Spleen (tissue), 11 donors: ENCODE measurements around the gene PIP4K2C. TPM values are rescaled to one million over a fixed set of nuclear protein-coding genes. Genes with fewer than 3 reads are reported as not detected.
A peak's percentile ranks its signal among the peaks of the same experiment; 100 is the strongest.

Source experiments
- DNase-seq: peaks from one replicate; pipeline ENCODE4 v3.0.0-alpha.2; 2020
- H3K27ac ChIP-seq, 8 donors: fragments of 200-600 bp; sonication (generic) in 7 of 8; 1 replicate in 4 of 8; 2 replicates in 4 of 8; pipeline versions ENCODE4 v1.5.0 to v1.8.0; 2016 to 2021; ENCODE audit warnings: inconsistent platforms in 4 of 8, mild to moderate bottlenecking in 4 of 8, moderate library complexity in 1 of 8
- H3K27me3 ChIP-seq, 7 donors: fragments of 200-600 bp; sonication (generic) in 6 of 7; replicated peaks in 1 of 7; 1 replicate in 4 of 7; 2 replicates in 3 of 7; pipeline versions ENCODE4 v1.5.0 to v1.8.0; 2016 to 2021; ENCODE audit warnings: inconsistent platforms in 3 of 7, mild to moderate bottlenecking in 1 of 7
- H3K36me3 ChIP-seq, 6 donors: fragments of 200-600 bp; sonication (generic) in 5 of 6; 1 replicate in 4 of 6; 2 replicates in 2 of 6; pipeline versions ENCODE4 v1.5.0 to v1.8.0; 2016 to 2021; ENCODE audit warnings: inconsistent platforms in 2 of 6
- H3K4me1 ChIP-seq, 6 donors: fragments of 200-600 bp; sonication (generic) in 5 of 6; 1 replicate in 3 of 6; 2 replicates in 3 of 6; pipeline versions ENCODE4 v1.5.0 to v1.8.0; 2016 to 2021; ENCODE audit warnings: inconsistent platforms in 3 of 6
- H3K4me3 ChIP-seq, 8 donors: fragments of 200-600 bp; sonication (generic) in 7 of 8; 1 replicate in 4 of 8; 2 replicates in 4 of 8; pipeline versions ENCODE4 v1.5.0 to v1.8.0; 2016 to 2021; ENCODE audit warnings: inconsistent platforms in 4 of 8, mild to moderate bottlenecking in 4 of 8, moderate library complexity in 2 of 8
- H3K9me3 ChIP-seq, 8 donors: fragments of 200-600 bp; sonication (generic) in 7 of 8; 1 replicate in 4 of 8; 2 replicates in 4 of 8; pipeline versions ENCODE4 v1.5.0 to v1.8.0; 2016 to 2021; ENCODE audit warnings: inconsistent platforms in 4 of 8
- POLR2A ChIP-seq, 3 donors: fragments of 450-650 bp; IDR thresholded peaks; one replicate each; pipeline ENCODE4 v1.5.1; 2017; ENCODE audit warnings: antibody characterized with exemption in 3 of 3, mild to moderate bottlenecking in 1 of 3
- POLR2AphosphoS5 ChIP-seq, 3 donors: sonication (generic); formaldehyde crosslinking; IDR thresholded peaks; one replicate each; pipeline ENCODE4 v1.5.1; 2017; ENCODE audit warnings: antibody characterized with exemption in 3 of 3
- WGBS, 5 donors: extraction: QIAGEN DNeasy Blood & Tissue Kit in 3 of 5; methylation state at CpG; one replicate each; pipeline versions ENCODE4 v1.1.5 to v1.1.7; 2013 to 2018; 5-methylcytosine and 5-hydroxymethylcytosine counted together
- intact Hi-C: fragments of 100-400 bp; cut with DNase I; formaldehyde crosslinking; loops from one replicate; pipeline ENCODE4 v1.15.0; 2023; ENCODE audit warnings: low total_unique reads
- polyA plus RNA-seq, 3 donors: library from polyadenylated mRNA; stranded (reverse); fragments of 200-250 nt; gene quantifications; one replicate each; pipeline ENCODE4 v1.2.1, GENCODE V29; 2013
- total RNA-seq, 7 donors: library from RNA; depleted of rRNA in 3 of 7; stranded (reverse); fragments of >200 nt in 3 of 7; fragmentation: NEBNext Ultra II Directional in 4 of 7; extraction: Animal tissue kit (Norgen Biotek cat#: 25700) in 4 of 7; gene quantifications; one replicate each; pipeline versions ENCODE4 v1.1.0 to v1.2.1, GENCODE V29; 2016 to 2021
- TF ChIP-seq, protein P1 (sequence below), 11 experiments: fragments of 200-600 bp in 7 of 11; fragments of 450-650 bp in 4 of 11; sonication (generic) in 4 of 11; IDR thresholded peaks in 8 of 11; conservative IDR thresholded peaks in 3 of 11; 1 replicate in 7 of 11; 2 replicates in 4 of 11; pipeline versions ENCODE4 v1.4.0 to v1.8.0; 2016 to 2021; ENCODE audit warnings: antibody characterized with exemption in 11 of 11, inconsistent platforms in 4 of 11, mild to moderate bottlenecking in 1 of 11
- donor health status: healthy with polysubstance abuse.
- donor health status: DM: no; HTN: no; CAD: no; lungs with moderate emphysema.
- donor health status: DM: no; HTN: no; CAD: no.
- donor health status: Bipolar disorder and iron deficiency.
- donor health status: healthy.
- donor health status: DM: no; HTN: no; CAD: no.
- donor health status: DM: yes; HTN: yes; CAD: no.

Gene PIP4K2C
- total and polyA plus RNA-seq, 10 donors = 5.7 to 20.9 (median 16.9) TPM

DNA sequence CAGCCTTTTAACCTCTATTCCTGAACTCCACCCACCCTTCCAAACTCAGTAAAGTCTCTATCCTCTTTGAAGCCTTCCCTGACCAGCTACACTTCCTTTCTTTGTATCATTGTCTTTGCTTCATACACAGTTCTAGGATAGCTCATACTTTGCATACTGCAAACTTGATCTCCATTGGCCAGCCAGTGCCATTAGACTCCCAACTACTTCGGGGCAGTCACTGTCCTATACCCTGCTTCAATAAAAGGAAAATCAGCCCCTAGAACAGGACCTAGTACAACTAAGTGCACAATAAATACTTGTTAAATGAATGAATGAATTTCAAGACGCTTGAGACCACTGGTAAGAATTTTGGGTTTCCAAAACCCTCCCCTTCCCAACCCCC, 521 bp upstream of the PIP4K2C start:
- H3K27me3 ChIP-seq = peaks cover 0 to 27% (median 0%) of the 10 kb centered on the region in 7 donors
- intact Hi-C loops = no loop called here
- DNase-seq = no peak
- H3K9me3 ChIP-seq = no peaks in the 10 kb centered on the region
- WGBS, 5 donors = 18 to 34% (median 23%) methylated on average over 2 of the region's 2 CpGs
- peaks cover 0 to 18% (median 12%) of the 10 kb centered on the region in 6 donors for H3K36me3 ChIP-seq
- H3K4me3 ChIP-seq = peak overlapping the region; percentile 66 to 97 (median 90)
- TF ChIP-seq POLR2A (IDR thresholded peaks at IDR 0.05) (no peak), POLR2AphosphoS5 (IDR thresholded peaks at IDR 0.05) (no peak)
- TF ChIP-seq, protein P1, sequence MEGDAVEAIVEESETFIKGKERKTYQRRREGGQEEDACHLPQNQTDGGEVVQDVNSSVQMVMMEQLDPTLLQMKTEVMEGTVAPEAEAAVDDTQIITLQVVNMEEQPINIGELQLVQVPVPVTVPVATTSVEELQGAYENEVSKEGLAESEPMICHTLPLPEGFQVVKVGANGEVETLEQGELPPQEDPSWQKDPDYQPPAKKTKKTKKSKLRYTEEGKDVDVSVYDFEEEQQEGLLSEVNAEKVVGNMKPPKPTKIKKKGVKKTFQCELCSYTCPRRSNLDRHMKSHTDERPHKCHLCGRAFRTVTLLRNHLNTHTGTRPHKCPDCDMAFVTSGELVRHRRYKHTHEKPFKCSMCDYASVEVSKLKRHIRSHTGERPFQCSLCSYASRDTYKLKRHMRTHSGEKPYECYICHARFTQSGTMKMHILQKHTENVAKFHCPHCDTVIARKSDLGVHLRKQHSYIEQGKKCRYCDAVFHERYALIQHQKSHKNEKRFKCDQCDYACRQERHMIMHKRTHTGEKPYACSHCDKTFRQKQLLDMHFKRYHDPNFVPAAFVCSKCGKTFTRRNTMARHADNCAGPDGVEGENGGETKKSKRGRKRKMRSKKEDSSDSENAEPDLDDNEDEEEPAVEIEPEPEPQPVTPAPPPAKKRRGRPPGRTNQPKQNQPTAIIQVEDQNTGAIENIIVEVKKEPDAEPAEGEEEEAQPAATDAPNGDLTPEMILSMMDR (IDR thresholded peaks at IDR 0.05 in 8 of 11, conservative IDR thresholded peaks at IDR 0.05 in 3 of 11) = no peak
- peaks cover 0 to 30% (median 21%) of the 10 kb centered on the region in 6 donors for H3K4me1 ChIP-seq
- H3K27ac ChIP-seq = peak overlapping the region; percentile 30 to 90 (median 77)

DNA sequence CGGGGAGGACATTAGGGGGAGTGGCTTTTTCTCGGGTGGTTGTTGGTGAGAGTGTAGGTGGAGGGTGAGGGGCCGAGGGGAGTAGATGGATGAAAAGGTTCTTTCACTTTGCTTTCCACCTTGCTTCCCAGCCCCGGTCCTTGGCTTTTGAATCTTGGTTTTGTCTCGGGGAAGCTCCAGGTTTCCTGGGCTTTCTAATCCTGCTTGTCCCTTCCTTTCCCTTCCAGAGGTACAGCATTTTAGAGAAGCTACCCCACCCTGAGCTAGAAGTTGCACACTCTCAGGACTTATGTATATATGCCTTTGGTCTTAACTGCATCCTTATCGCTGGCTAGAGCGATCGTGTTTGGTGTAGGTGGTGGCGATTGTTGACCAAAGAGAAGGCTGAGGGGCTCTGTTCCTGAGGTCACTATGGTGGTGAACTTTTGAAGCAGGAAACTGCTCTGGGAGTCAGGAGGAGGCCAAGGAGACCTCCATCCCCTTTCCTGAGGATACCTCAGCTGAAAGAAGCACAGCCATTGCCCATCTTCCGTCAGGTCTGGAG, 862 bp downstream of the PIP4K2C start:
- H3K4me3 ChIP-seq = peak overlapping the region; percentile 66 to 97 (median 90)
- H3K27me3 ChIP-seq = peaks cover 0 to 18% (median 0%) of the 10 kb centered on the region in 7 donors
- no peaks in the 10 kb centered on the region for H3K9me3 ChIP-seq
- TF ChIP-seq POLR2A (IDR thresholded peaks at IDR 0.05) = no peak
- TF ChIP-seq, protein P1 (IDR thresholded peaks at IDR 0.05 in 8 of 11, conservative IDR thresholded peaks at IDR 0.05 in 3 of 11) = no peak
- TF ChIP-seq POLR2AphosphoS5 (IDR thresholded peaks at IDR 0.05) = no peak
- WGBS, 5 donors = 53 to 59% (median 54%) methylated on average over 10 of the region's 10 CpGs
- intact Hi-C loops = no loop called here
- DNase-seq = no peak
- H3K27ac ChIP-seq = peak overlapping the region in 7 of 8 donors; percentile 72 to 90 (median 77)
- peaks cover 0 to 30% (median 21%) of the 10 kb centered on the region in 6 donors for H3K4me1 ChIP-seq
- H3K36me3 ChIP-seq = peaks cover 0 to 32% (median 24%) of the 10 kb centered on the region in 6 donors

DNA sequence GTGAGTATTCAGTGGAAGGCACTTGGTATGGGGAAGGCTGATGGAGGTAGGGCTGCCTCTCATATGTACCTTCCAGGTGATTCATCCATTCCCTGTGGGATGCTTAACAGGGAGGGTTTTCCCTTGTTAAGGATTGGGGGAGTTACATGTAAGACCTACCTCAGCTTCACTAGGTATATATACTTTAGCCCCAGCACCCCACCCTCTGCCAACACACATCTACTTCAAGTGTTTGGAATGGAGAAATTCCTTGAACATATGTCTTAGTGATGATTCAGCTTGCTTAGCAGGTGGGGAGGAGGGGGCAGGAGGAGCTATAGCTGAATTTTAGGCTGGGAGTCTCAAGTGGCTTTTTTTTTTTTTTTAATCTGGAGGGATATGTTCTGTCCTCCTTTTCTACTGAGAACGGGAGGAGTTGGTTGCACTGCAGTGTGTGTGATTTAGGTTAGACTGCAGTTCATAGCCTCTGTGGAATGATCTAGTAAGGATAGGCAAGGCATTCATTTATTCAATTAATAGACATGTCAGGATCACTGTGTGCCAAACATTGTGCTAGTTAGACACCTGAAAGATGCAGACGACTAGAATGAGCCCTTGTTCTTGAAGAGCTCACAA, 1.7 kb downstream of the PIP4K2C start:
- intact Hi-C loops = no loop called here
- H3K36me3 ChIP-seq = peaks cover 0 to 40% (median 27%) of the 10 kb centered on the region in 6 donors
- peaks cover 0 to 30% (median 21%) of the 10 kb centered on the region in 6 donors for H3K4me1 ChIP-seq
- DNase-seq = no peak
- H3K27ac ChIP-seq = no peak overlapping the region
- H3K4me3 ChIP-seq = no peak overlapping the region
- no peaks in the 10 kb centered on the region for H3K9me3 ChIP-seq
- peaks cover 0 to 9% (median 0%) of the 10 kb centered on the region in 7 donors for H3K27me3 ChIP-seq
- 81 to 89% (median 84%) methylated on average over 2 of the region's 2 CpGs for WGBS, 5 donors
- TF ChIP-seq POLR2AphosphoS5 (IDR thresholded peaks at IDR 0.05) = no peak
- TF ChIP-seq, protein P1 (IDR thresholded peaks at IDR 0.05 in 8 of 11, conservative IDR thresholded peaks at IDR 0.05 in 3 of 11) = no peak
- no peak for TF ChIP-seq POLR2A (IDR thresholded peaks at IDR 0.05)

DNA sequence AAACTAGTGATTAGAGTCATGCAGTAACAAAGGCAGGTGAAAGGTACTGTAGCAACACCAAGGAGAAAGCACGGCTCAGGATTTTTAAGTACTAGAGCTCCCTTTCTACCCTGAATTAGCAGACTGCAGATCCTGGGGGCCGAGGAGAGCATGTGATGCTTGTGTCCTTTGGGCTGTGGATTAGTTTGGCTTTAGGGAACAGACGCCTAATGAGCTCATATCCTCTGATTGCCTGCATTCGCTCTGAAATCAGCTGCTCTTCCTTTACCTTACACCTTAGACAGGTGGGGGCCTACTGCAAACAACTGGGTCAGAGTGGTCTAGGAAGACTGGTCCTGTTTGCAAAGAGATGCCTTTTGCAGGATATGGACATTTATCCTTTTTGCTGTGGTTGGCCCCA, 2.2 kb downstream of the PIP4K2C start:
- TF ChIP-seq POLR2AphosphoS5 (IDR thresholded peaks at IDR 0.05) = no peak
- no peak for TF ChIP-seq POLR2A (IDR thresholded peaks at IDR 0.05)
- TF ChIP-seq, protein P1 (IDR thresholded peaks at IDR 0.05 in 8 of 11, conservative IDR thresholded peaks at IDR 0.05 in 3 of 11) = no peak
- intact Hi-C loops = no loop called here
- WGBS, 5 donors = 84 to 92% (median 88%) methylated on average over 4 of the region's 4 CpGs
- no peak for DNase-seq
- Histone ChIP-seq H3K4me1 (peaks cover 0 to 30% (median 21%) of the 10 kb centered on the region in 6 donors), H3K36me3 (peaks cover 0 to 45% (median 30%) of the 10 kb centered on the region in 6 donors), H3K27ac (no peak overlapping the region), H3K4me3 (no peak overlapping the region), H3K9me3 (no peaks in the 10 kb centered on the region), H3K27me3 (peaks cover 0 to 5% (median 0%) of the 10 kb centered on the region in 7 donors)
